GM18511 (cell line): ENCODE data around the gene SLC25A1.
"Not testable (repeated sequence)": the region's sequence is repeated elsewhere in the genome, so short reads cannot be mapped to it uniquely, and the experiment has no call there.

Source experiments
- ATAC-seq: cut with Tn5 transposase; IDR thresholded peaks from one replicate; pipeline ENCODE4 v1.9.1; 2021; ENCODE audit warnings: mild to moderate bottlenecking, moderate library complexity; ENCODE audit not compliant: unreplicated experiment

The SLC25A1 gene

DNA sequence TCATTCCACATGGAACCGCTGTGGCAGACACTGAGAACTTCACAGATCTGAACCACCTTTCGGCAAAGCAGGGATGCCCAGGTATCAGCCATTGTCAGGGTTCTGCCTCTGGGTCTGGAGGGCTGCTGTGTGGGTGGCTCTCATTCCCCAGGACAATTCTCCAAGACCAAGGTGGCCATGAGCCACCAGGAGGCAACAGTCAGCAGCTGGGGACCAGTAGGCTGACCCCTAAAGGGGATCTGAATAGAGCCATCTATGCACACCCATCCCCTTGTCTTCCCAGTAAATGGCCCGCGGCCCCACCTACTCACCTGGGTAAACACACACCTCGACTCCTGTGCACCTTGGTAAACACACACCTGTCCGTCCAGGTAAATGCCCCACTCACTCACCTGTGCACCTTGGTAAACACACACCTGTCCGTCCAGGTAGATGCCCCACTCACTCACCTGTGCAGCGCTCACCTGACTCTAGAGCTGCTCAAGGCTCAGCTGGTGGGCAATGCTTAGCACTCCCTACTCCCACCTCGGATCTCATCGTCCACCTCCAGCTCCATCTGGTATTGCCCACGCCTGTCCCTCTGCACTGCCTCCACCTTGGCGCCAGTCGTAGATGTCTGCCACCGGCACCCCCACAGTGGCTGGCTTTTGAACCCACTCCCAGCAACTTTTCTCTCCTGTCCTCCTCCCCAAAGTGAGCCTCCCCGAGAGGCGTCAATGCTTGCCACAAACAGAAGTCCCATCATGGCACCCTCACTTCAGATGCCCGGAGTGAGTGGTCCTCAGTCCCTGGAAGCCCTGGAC is 10.2 kb downstream of the SLC25A1 start:
- ATAC-seq, result no peak

DNA sequence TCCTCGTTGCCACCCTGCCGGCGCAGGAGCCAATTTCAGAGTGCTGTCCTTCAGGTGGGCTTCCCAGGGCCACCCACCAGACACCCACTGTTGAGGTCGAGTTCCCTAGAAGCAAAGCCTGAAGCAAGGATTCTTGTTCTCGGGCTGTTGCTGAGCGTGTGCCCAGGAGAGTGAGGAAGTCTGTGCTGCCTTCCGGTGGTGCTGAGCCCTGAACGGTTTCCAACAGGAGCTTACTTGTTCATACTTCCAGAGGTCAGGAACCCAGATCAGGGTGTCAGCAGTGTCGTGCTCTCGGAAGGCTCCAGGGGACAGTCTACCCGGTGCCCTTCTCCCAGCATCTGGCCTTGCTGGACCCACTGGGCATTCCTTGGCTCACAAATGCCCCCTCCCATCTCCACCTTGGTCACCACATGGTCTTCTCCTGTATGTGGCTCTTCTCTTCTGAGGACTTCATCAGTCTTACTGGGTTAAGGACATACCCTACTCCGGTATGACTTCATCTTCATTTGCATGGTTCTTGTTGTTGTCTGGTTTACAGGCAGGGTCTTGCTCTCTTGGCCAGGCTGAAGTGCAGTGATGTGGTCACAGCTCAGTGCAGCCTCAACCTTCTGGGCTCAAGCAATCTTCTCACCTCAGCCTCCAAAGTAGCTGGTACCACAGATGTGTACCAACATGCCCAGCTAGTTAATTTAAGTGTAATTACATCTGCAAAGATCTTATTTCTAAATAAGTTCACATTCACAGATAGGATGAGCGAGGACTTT is 11.2 kb downstream of the SLC25A1 start:
- no peak for ATAC-seq

DNA sequence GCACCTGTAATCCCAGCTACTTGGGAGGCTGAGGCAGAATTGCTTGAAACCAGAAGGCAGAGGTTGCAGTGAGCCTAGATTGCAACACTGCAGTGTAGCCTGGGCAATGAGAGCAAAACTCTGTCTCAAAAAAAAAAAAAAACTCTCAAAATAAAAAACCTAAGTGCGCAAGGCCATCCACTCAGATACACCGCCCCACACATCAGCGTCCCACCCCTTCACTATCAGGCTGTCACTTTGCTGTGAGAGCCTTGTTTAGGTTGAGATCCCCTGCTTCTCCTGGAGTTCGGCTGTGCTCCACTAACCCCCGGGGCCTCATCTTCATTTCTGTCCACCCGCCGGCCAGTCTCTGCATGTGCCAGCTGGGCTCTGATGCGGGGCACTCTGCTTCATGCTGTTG is 12.1 kb downstream of the SLC25A1 start:
- ATAC-seq, result no peak

DNA sequence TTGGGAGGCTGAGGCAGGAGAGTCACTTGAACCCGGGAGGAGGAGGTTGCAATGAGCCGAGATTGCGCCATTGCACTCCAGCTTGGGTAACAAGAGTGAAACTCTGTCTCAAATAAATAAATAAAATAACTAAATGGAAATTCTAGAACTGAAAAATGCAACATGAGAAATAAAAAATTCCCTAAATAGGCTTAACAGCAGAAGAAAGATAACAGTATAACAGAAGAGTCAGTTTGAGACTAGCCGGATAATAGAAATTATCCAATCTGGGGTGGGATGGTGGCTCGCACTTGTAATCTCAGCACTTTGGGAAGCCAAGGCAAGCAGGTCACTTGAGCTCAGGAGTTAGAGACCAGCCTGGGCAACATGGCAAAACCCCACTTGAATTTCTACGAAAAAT is 14.1 kb downstream of the SLC25A1 start:
- ATAC-seq, result no peak

DNA sequence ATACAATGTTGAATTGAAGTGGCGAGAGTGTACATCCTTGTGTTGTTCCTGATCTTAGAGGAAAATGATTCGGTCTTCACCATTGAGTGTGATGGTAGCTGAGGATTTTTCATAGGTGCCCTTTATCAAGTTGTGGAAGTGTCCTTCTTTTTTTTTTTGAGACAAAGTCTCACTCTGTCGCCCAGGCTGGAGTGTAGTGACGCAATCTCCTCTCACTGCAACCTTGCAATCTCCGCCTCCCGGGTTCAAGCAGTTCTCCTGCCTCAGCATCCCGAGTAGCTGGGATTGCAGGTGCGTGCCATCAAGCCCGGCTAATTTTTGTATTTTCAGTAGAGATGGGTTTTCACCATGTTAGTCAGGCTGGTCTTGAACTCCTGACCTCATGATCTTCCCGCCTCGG is 19.9 kb downstream of the SLC25A1 start:
- not testable (repeated sequence) for ATAC-seq

DNA sequence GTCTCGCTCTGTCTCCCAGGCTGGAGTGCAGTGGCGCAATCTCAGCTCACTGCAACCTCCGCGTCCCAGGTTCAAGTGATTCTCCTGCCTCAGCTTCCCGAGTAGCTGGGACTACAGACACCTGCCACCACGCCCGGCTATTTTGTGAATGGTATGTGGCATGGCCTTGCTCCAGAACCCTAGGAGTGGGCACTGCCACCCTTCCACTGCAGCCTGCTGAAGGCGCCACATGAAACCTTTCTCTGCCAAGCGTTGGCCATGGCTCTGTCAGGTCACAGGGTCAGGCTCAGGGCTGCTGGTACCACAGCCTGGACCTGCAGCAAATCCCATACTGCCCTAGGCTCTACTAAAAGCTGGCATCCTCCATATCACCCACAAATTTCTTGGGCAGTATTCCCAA is 22.4 kb downstream of the SLC25A1 start:
- not testable (repeated sequence) for ATAC-seq

DNA sequence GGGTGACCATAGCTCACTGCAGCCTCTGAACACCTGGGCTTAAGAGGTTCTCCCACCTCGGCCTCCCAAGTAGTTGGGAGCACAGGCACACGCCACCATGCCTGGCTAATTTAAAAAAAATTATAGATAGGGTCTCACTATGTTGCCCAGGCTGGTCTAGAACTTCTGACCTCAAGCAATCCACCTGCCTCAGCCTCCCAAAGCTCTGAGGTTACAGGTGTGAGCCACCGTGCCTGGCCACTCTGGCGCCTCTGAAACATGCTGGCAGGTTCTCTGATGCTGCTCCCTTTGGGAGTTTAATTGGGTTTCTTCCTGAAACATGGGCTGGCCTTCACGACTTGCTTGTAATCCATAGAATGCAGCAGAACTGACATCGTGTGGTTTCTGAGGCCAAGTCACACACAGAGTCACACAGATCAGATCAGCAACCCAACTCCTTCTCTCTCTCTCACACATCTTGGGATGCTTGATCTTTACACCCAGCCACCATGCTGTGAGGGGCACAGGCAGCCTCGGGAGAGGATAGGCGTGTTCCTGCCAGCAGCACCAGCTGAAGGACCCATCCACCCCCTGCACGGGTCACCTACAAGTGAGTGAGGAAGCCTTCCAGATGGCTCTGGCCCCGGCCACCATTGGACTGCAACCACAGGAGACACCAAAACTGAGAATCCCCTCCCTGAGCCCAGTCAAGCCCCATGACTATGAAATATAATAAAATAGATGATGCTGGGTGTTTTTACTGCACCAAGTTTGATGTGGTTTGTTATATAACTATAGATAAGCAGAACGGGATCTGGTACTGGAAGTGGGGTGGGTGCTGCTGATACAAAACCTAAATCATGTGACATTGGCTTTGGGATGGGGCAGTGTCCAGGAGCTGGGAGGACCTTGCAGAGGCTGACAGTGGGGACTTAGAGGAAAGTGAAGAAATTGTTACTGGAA is 25.3 kb downstream of the SLC25A1 start:
- no peak for ATAC-seq

DNA sequence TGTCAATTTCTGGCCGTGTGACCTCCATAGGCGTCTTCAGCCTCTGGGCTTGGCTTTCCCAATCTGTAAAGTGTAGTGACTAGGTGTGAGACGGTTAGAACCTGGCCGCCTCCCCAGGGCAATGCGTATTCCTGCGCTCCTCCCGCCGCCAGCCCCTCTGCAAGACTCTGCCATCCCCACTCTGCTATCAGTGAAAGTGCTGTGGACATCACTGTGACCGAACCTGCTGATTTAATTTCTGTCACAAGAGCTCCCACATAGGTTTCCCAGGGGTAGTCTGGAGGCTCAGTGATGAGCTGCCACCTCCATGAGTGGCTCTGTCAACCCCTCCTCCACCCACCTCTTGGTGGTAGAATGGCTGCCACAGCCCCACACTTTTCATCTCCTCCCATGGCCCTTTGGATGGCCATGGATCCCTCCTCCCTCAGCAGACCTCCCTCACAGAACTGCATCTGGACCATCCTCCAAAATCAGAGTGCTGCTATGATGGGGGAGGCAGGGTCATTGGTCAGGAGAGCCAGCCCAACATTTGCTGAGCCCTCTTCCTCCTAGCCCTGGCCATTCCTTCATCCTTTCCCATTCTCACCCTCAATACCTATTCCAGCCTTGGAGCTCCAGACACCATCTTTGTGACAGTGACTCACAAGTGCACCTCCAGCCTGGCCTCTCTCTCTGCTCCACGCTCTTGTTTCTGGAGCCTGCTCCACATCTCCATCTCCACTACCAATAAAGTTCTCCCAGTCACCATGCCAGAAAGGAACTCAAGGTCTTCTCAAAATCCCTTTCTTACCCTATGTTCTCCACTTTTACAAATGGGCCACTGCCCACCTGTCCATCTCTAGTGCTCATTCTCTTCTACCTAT is 27.0 kb downstream of the SLC25A1 start:
- no peak for ATAC-seq

DNA sequence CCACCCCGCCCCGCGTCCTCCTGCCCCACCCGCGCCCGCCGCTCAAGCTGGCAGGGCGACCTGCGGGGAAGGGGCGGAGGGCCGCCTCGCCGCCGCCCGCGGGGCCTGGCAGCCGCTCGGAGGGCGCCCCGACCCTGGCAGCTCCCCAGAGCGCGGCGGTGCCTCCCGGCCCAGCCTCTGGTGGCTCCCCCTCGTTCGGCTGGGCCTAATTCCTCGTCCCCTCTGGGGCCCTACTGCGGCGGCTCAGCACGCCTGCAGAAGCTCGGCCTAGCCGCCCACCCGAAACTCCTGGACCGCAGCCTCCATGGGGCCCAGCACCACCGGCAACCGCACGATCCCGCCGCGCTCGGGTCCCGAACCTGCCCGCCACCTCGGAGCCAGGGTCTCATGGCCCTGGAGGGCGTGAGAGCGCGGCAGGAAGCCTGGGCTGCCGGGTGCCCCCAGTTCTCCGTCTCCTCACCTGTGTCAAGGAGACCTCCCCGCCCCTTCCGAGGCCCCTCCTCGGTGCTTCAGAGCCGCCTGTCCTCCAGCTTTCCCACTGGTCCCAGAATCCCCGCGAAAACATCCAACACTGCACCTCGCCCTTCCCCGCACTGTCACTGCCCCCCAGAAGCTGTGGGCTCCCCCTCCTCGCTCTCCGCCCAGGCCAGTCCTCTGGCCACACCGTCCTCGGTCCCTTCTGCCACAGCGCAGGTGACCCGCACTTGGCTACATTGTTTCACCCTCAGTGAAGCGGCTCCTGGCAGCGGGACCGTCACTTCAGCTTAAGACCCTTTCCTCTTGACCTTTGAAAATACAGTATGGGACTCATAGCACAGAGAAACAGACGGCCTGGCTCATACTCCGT is 27.8 kb downstream of the SLC25A1 start:
- no peak for ATAC-seq

DNA sequence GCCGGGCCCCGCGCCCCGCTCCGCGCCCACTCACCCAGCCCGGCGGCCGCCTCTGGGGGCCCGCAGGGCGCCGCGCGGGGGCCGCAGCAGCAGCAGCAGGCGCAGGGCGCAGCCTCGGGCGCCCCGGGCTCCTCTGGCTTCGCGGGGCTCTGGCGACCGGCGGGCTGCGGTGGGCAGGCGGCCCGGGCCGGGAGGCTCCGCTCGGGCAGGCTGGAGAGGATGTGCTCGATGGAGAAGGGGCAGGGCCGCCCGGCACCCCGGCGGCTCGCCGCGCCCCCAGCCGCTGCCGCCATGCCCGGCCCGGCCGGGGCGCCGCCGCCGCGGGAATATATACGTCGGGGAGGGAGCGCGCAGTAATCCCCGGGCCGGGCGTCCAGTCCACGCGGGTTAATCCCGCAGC is 28.5 kb downstream of the SLC25A1 start, which contains the start of gene GSC2:
TSS of gene GSC2 (minus strand) at position 302 of the 400 bp plus-strand sequence. CDS start at position 293, 9 bp downstream.
- no peak for ATAC-seq

DNA sequence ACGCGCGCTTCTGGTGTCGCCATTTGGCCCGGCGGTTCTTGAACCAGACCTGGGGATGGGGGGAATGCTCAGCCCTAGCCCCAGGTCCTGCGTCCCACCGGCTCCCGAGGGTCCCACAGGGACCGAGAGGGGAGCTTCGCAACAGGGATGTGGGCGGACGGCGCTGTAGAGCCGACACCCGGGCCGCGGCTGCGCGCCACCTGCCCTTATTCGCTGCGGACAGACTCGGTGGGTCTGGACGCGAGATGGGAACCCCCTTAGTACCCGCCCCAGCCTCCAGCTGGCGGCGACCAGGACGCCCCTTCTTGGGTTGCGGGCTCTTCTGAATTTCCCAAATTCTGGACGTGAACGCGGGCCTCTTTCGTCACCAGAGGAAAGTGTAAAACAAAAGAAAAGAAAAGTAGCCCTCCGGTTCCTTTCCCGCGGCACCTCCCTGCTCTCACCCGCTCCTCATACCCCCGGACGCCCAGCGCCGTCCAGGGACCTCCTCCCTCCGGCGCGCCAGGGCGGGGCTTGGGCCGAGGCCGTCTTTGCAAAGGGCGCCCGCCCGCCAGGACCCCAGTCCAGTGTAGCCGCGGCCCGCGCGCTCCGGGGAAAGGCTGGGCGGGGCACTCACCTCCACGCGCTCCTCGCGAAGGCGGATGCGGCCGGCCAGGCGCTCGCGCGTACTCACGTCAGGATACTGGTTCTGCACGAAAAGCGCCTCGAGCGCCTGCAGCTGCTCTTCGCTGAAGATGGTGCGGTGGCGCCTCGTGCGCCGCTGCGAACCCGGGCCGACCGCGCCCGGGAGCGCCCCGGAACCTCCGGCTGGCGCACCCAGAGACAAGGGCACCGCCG is 29.3 kb downstream of the SLC25A1 start:
- no peak for ATAC-seq

DNA sequence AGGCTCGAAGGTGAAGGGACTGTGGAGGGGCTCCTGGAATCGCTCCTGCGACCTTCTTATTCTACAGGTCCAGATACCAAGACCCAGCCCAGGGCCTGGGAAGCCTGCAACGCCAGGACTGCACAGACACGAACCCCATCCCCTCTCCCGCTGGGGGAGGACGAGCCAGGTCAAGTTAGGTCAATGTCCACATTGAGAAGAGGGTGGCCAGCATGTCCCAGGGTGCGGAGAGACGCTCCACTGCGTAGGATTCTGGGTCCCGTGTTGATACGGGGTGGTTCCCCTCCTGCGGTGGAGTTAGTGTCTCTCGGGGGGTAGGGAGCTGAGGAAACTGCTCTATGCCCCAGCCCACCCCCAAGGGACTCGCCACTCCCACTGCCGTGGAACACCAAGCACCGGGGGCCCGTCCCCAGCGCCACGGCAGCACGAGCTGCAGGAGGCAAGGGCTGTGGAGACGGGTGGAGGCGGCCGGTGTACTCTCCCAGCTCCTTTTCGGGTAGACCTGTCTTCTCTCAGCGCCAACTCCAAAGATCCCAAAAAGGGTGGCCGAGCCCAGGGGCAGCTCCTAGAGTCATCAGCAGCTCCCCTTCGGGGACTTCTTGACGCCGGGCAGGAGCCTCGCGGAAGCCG is 30.0 kb downstream of the SLC25A1 start:
- ATAC-seq, result no peak

DNA sequence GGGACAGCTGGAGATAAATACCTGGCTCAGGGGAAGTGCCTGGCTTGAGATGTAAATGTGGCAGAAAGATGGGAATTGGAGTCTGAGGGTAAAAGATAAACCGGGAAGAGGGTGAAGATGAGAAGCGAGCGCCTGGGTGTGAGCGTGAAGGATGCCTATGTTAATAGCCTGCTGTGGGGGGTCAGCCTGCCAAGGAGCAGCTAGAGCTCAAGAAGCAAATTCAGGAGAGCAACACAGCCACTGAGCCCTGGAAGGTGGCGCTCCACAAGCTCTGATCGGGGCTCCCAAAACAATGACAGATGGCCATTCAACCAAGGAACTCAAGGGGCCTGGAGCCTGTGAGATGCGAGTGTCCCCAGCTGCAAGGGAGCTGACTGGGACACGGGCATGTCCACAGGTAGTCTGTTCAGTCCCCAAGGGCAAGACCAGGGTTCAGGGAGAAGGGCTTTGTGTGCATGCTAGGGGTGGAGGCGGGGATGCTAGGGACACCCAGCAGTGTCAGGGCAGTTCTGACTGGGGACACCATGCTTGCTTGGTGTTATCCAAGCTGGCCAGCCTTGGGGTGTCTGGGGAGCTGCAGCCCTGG is 31.2 kb downstream of the SLC25A1 start:
- ATAC-seq, result no peak

DNA sequence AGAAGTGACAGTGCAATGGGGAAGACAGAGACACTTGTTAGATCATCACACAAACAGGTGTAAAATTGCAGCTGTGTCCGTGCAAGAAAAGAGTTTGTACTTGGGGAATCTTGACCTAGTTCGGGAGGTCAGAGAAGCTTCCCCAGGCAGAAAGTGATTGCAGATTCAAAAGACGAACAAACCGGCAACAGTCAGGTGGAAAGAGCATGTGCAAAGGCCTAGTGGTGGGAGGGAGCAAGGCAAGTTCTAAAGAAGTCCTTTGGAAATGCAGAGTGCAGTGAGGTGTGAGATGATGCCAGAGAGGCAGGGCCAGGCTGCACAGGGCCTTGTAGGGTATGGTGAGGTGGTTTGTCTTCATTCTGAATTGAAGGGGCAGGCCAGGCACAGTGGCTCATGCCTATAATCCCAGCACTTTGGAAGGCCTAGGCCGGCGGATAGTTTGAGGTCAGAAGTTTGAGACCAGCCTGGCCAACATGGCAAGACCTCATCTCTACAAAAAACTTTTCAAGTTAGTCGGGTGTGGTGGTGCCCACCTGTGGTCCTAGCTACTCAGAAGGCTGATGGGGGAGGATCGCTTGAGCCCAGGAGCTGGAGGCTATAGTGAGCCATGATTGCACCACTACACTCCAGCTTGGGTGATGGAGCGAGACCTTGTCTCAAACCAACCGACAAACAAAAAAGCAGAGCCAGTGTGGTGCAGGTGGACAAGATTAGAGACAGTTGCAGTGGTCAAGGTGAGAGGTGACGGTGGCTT is 32.1 kb downstream of the SLC25A1 start:
- ATAC-seq, result no peak

DNA sequence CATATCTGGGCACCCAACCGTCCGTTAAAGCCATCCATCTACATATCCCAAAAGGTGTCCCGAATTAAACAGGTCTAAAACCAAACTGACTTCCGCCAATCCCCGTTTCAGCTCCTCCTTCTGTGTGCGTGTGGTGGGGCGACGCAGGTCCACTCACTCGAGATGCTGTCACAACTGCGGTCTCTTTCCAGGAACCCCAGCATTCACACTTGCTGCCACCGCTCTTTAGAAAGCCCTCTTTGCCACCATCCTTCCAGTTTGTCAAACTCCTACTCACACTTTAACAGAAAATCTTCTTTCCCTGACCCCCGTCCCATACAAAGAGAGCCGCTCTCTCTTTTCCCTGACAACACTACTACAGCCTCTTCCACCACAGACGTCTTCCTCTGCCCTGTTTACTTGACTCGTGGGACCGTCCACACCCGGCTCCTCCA is 34.6 kb downstream of the SLC25A1 start:
- no peak for ATAC-seq

DNA sequence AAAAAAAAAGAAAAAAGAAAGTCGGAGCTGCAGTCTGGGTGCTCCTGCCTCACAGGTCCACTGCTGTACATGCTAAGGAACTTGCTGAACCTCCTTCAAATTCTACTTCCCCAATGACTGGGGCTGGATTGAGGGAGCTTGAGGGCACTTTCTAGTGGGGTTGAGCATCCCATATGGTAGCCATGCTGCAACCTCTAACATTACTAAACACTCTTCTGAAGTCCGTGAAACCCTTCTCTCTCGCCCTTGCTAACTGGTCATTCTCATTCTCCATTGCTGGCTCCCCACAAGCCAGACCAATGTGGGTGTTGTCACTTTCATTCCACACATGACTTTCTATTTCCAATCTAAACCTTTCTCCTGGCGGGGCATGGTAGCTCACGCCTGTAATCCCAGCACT is 35.3 kb downstream of the SLC25A1 start:
- ATAC-seq, result no peak

DNA sequence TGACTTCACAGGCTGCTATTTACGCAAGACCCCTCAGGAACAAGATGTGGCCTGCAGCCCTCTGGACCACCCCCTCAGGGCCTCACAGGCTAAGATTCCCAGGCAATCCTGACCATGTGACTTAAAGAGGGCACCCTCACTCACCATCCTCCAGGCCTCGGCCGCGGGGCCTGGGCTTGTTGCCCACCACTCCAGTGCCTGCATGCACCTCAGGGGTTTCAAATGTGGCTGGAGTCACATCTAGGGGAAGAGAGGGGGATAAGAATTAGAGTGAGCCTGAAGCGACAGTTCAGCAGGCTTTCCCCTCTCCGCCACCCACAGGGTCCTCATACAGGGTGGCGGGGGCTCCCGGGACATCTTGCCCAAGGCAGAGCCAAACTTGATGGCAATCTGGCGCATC is 36.1 kb downstream of the SLC25A1 start:
- no peak for ATAC-seq
